GM04503 (cell line): ENCODE results near the gene PBX2.
A peak's percentile ranks its signal among the peaks of the same experiment; 100 is the strongest.
"Not testable (repeated sequence)": the region's sequence is repeated elsewhere in the genome, so short reads cannot be mapped to it uniquely, and the experiment has no call there.

Source experiments
- DNase-seq: peaks from one replicate; pipeline ENCODE4 v3.0.0-alpha.2; 2012; ENCODE audit warnings: low read depth

PBX2 gene, protein sequence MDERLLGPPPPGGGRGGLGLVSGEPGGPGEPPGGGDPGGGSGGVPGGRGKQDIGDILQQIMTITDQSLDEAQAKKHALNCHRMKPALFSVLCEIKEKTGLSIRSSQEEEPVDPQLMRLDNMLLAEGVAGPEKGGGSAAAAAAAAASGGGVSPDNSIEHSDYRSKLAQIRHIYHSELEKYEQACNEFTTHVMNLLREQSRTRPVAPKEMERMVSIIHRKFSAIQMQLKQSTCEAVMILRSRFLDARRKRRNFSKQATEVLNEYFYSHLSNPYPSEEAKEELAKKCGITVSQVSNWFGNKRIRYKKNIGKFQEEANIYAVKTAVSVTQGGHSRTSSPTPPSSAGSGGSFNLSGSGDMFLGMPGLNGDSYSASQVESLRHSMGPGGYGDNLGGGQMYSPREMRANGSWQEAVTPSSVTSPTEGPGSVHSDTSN

DNA sequence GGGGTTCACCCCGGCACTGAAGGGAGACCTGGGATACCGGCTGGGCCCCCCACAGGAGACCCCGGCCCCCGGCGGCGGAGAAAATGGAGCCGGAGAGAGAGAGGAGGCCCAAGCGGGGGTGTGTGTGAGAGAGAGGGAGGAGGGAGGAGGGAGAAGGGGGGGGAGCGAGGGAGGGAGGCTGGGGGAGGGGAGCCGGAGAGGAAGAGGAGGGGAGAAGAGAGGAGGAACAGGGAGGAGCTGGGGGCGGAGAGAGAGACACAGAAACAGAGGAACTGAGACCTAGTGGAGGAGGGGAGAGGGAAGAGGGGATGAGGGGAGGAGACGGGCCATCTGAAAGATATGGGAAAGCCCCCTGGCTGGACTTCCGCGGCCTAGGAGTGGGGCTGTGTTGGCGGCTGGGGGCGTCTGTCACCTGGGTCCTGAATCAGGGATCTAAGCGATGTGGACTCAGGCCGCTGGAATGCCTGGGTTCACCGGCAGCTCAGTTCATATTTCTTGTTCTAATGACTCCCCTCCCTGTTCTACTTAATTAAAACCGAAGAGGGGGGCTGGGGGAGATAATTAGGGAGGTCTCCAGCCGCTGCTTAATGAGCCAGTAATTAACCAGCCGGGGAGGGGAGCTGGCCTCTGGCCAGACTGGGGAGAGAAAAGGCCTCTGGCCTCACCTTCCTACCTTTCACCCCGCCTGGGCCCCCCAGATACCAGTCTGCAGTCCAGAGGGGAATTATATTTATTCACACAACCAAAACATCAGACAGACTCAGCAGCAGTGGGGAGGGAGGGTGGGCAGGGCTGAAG lies at the start of gene PBX2:
Gene PBX2, minus strand, starts transcription at position 149 of the 798 bp plus-strand sequence. CDS start 287 bp downstream, outside the sequence.
- peak; percentile 54 for DNase-seq

GRCh38 chr6:32239462-32239861 lies 49.5 kb upstream of the PBX2 start:
- DNase-seq = no peak

GRCh38 chr6:32234934-32235333 lies 44.9 kb upstream of the PBX2 start:
- DNase-seq = no peak

- no peak for DNase-seq
These were observed 36.4 kb upstream of the PBX2 start for GRCh38 chr6:32226434-32226833.

DNA sequence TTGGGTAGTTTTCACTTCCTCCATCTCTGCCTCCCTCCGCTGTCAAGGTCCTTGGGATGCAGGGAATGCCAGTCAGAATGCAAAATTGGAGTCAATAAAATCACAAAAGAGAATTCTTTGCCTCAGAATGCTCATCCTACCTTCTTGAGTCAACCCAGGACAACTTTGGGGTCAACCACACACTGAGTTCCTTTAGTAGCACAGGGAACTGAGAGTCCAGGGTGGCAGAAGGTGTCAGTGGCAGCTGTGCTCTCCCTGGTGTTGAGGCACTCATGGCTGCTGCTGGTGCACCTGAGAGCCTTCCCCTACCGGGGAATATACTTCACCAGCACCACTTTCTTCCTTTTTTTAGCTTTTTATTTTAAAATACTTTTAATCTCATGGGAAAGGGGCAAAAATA lies 34.7 kb upstream of the PBX2 start:
- DNase-seq = no peak

- no peak for DNase-seq
These were observed 33.5 kb upstream of the PBX2 start, which contains the start of gene NOTCH4 for GRCh38 chr6:32223258-32224235. NOTCH4 (minus strand) TSS chr6:32224067; CDS start chr6:32223928, 139 bp downstream.

GRCh38 chr6:32222333-32223230 lies 32.6 kb upstream of the PBX2 start:
- DNase-seq = no peak

DNA sequence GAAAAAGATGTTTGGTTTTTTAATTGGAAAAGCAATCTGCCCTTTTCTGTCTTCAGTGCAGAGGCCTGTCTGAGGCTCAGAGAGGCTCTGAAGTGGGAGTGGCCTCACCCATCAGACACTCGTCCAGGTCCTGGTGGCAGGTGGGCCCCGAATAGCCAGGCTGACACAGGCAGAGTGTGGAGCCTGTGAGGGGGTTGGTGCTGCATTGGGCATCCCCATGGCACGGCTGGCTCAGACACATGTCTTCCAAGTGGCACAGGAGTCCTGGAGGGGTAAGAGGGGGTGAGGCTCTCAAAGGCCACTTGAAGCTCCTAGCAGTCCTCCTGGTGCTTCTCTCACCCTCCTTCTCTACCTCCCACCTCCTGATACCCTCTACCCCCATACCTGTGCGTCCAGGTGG lies 30.0 kb upstream of the PBX2 start:
- DNase-seq = no peak

GRCh38 chr6:32218167-32218566 lies 28.2 kb upstream of the PBX2 start:
- no peak for DNase-seq

GRCh38 chr6:32216998-32217397 lies 27.0 kb upstream of the PBX2 start:
- no peak for DNase-seq

- DNase-seq = no peak
These were observed 26.3 kb upstream of the PBX2 start for GRCh38 chr6:32216285-32216684.

DNA sequence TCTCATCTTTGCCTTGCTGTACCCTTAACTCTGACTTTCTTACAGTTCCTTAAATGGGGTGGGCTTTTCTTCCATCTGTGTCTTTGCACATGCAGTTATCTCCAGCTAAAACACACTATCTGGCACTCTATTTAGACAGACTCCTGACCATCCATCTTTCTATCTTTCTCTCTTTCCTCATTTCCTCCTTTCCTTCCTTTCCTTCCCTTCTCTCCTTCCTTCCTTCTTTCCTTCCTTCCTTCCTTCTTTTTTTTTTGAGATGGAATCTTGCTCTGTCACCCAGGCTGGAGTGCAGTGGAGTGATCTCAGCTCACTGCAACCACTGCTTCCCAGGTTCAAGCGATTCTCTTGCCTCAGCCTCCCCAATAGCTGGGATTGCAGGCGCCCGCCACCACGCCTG lies 25.6 kb upstream of the PBX2 start:
- DNase-seq = no peak

GRCh38 chr6:32214126-32214525 lies 24.1 kb upstream of the PBX2 start:
- DNase-seq = no peak

DNA sequence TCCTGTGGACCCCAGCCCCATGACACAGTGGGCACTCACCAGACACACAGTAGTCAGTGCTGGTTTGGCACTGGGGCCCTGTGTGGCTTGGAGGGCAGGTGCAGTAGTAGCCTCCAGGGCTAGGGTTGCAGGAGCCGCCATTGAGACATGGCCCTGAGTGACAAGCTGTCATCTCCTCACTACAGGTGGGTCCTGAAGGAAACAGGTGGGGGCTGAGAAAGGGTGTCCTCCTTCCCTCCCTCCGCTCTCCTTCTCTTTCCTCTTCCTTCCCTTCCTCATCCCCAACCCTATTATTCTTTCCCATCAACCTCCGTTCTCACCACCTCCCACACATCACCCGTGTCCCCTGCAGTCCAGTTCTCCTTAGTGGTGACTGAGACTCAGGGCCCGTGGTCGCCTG lies 23.6 kb upstream of the PBX2 start:
- DNase-seq = no peak

GRCh38 chr6:32212076-32212760 lies 22.2 kb upstream of the PBX2 start:
- no peak for DNase-seq

GRCh38 chr6:32211432-32211831 lies 21.4 kb upstream of the PBX2 start:
- DNase-seq = not testable (repeated sequence)

GRCh38 chr6:32210191-32210601 lies 20.2 kb upstream of the PBX2 start:
- no peak for DNase-seq

DNA sequence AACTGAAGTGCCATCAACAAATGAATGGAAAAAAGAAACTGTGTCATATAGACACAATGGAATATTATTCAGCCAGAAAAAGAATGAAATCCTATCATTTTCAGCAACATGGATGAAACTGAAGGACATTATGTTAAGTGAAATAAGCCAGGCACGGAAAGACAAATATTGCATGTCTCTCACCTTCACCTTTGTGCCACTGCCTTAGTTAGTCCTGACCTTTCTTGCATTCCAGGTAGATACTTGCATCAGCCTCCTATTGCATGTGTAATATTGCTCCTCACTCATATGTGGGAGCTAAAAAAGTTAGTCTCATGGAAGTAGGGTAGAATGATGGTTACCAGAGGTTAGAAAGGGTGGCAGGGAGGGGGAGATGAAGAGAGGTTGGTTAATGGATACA lies 19.0 kb upstream of the PBX2 start:
- DNase-seq = no peak

DNA sequence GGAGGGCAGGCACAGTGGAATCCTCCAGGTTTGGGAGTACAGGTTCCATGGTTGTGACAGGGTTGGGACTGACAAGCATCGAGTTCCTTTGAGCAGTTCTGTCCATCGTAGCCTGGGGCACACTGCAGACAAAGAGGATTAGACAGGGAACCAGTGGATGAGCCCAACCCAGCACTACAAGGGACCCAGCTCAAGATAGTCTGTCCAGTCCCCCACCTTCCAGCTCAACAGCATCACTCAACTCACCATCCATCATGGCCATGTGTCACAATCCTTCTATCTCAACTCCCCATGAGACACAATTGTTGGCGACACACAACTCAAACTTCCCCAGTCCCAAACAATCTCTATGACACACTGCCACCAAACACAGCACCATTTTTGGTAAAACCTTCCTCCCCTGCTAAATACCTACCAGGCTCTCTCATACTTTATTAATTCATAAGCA lies 14.3 kb upstream of the PBX2 start:
- no peak for DNase-seq
